Stimulated activated CD4-positive, alpha-beta T cell treated with anti-CD3 and anti-CD28 coated beads, Interleukin-12 subunit alpha, Interleukin-12 subunit beta, amount 100 ng/mL, for 24 hours (primary cell): ENCODE results near the gene CSPG4.
"Not testable (repeated sequence)": the region's sequence is repeated elsewhere in the genome, so short reads cannot be mapped to it uniquely, and the experiment has no call there.

ENCODE experiments used
- DNase-seq, 2 experiments: peaks; one replicate each; pipeline ENCODE4 v3.0.0-alpha.2; 2020; ENCODE audit warnings: low read depth in 2 of 2

The CSPG4 gene

GRCh38 chr15:75723847-75724660, 11.4 kb upstream of the CSPG4 start:
- peak in 1 of 2 experiments; percentile 18 for DNase-seq

GRCh38 chr15:75723171-75723846, 10.7 kb upstream of the CSPG4 start:
- DNase-seq = no peak

DNA sequence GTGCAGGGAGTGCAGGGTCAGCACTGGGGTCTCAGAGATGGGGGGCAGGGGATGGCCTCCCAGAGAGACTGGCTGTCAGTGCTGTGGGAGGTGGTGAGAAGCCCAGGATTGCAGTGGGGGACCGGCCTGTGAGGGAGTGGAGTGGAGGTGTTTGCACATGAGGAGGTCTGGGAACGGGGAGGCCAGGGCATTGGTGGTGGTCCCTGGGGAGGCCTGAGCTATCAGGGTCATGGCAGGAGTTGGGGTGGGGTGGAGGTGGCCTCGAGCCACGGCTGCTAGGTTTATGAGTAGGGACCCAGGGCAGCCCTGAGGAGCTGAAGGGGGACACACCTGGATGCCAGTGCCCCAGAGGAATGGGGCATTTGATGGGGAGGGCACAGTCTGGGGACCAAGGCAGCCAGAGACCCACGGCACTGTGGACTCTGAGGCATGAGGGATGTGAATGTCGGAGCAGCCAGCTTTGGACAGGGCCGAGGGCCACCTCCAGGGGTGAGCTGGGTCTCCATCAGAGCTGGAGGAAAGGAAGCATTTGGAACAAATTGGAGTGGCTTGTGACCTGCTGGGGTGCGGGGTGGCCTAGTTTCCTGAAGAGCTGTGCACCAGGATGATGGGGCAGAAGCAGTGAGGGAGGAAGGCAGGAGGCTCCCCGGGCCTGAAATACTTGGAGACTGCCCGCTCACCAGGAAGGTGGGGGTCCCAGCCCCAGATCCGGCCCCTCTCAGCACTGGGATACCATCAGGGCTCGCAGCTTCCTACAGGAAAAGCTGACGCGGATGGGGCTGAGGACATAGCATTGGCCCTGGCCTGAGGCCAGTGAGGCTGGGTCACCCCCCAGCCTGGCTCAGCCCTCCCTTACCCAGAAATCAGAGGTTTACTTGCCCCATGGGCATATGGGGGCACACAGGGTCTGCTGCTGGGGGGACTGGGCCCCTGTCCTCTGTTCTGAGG, 9.5 kb upstream of the CSPG4 start:
- no peak for DNase-seq

GRCh38 chr15:75721480-75721922, 8.9 kb upstream of the CSPG4 start:
- no peak for DNase-seq

DNA sequence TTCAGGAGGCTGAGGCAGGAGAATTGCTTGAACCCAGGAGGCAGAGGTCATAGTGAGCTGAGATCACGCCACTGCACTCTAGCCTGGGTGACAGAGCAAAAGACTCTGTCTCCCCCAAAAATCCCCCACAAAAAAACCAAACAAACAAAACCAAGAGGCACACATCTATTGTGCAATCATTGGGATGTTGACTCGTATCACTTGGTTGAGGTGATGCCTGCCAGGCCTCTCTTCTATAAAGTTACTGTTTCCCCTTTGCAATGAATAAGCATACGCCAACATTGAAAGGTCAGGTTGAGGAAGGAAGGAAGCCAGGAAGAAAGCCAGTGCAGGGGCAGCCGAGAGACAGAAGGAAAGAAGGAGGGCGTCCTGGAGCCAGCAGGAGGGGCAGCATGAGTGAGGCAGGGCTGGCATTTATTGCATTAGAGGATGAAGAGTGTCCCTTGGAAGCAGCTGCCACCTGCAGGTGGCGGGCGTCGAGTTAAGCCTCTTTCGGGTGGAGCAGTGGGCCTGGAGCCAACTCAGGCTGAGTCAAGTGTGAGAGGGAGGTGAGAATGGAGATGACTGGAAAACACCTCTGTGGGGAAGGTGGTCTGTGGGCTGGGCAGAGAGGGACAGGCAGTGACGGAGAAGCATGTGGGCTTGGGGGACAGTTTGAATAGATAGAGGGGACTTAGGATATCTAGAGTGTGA, 8.3 kb upstream of the CSPG4 start:
- peak in 1 of 2 experiments; percentile 28 for DNase-seq

- DNase-seq = no peak
Measured at GRCh38 chr15:75720297-75720696, 7.6 kb upstream of the CSPG4 start.

GRCh38 chr15:75718328-75718727, 5.7 kb upstream of the CSPG4 start:
- no peak for DNase-seq

GRCh38 chr15:75717001-75717400, 4.4 kb upstream of the CSPG4 start:
- DNase-seq = not testable (repeated sequence)

- DNase-seq = not testable (repeated sequence)
Measured at GRCh38 chr15:75716249-75716950, 3.8 kb upstream of the CSPG4 start.

- not testable (repeated sequence) for DNase-seq
Measured at GRCh38 chr15:75715312-75715832, 2.7 kb upstream of the CSPG4 start.

DNA sequence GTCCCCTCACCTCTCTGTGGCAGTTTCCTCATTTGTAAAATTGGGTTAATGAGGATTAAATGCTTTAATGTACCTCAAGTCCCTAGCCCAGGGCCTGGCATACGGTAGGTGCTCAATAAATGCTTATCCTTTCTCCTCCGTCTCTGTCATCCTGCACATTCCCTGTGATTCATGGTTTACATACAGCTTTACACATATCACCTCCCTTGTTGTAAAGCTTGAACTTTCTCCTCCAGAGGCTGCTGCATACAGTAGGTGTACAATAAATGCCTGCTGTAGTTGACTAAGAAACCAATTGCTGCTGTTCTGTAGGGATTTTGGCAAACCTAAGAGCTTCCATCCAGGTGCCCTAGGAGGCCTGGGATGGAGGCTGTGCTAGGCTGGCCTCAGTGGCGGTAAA, 1.5 kb upstream of the CSPG4 start:
- DNase-seq = no peak

GRCh38 chr15:75713338-75713895, 769 bp upstream of the CSPG4 start:
- DNase-seq = no peak

GRCh38 chr15:75711495-75711894, 1.2 kb downstream of the CSPG4 start:
- DNase-seq = not testable (repeated sequence)

GRCh38 chr15:75710874-75711273, 1.8 kb downstream of the CSPG4 start:
- DNase-seq = not testable (repeated sequence)

DNA sequence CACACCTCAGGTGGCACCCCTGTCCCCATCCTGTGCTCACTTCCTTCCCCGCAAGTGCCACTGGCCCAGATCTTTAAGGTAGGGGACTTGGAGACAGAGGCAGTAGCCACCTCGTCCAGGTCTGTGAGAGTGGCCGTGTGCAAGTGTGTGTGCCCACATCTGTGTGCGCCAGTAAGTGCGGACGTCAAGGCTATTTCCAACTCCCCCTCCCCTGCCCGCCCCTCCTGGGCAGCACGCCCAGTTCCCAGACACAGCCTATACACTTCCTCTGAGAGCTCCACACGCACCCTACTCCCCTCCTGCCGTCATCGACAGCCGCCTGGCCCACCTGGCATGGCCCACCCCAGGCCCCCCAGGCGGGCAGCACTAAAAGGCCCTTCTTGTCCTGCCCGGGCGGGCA, 3.2 kb downstream of the CSPG4 start:
- DNase-seq = not testable (repeated sequence)

DNA sequence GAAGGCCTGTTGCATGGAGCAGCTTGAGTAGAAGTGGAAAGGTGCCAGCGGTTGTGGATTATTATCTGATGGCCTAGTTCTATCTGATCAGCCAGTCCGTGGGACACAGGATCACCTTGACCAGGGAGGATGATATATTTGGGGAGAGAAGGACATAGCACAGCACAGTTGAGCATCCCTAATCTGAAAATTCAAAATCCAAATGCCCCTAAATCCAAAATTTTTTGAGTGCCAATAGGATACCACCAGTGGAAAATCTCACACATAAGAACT, 6.0 kb downstream of the CSPG4 start:
- DNase-seq = no peak

- DNase-seq = no peak
Measured at GRCh38 chr15:75705854-75706681, 6.6 kb downstream of the CSPG4 start.

DNA sequence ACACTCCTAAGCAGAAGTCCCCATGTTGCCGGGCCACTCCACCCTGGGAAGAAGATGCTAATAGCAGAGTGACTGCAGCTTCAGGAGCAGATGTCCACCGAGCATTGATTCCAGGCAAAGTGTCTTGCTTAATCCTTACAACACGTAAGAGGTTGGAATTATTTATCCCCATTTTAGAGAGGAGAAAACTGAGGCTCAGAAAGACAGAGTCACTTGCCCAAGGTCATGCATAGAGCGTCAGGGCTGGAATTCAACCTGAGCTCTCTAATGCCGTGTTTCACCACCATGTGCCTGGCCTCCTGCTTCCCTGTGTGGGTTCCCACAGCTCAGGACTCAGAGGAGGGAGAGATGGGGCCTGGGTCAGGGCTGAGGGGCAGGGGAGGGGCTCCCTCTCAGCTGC, 7.3 kb downstream of the CSPG4 start:
- not testable (repeated sequence) for DNase-seq

DNA sequence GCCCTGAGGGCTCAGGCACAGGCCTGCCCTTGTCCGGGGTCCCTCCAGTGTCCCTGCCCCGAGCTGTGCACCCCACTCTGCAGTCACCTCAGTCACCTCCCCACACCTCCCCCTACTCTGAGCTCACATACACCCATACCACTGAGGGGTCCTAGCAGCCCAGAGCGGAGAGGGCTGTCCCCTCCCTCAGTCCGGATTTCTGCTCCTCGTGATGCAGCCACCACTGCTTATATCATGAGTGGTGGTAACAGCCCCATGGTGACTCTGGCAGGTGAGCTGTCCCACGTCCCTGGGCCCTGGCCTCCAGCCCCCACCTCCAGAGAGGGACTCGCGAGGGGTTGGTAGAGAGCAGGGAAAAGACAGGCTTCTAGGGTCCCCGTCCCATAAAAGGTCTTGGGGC, 8.0 kb downstream of the CSPG4 start:
- no peak for DNase-seq

GRCh38 chr15:75704263-75704615, 8.4 kb downstream of the CSPG4 start:
- DNase-seq = no peak
